HCEC 1CT (cell line): ENCODE results near the gene GRAMD1B.
"Not testable (repeated sequence)": the region's sequence is repeated elsewhere in the genome, so short reads cannot be mapped to it uniquely, and the experiment has no call there.

ENCODE experiments used
- DNase-seq: peaks from one replicate; pipeline ENCODE4 v3.0.0-alpha.2; 2017

The GRAMD1B gene

GRCh38 chr11:123513309-123513708 is 83.2 kb downstream of the GRAMD1B start:
- DNase-seq, result not testable (repeated sequence)

DNA sequence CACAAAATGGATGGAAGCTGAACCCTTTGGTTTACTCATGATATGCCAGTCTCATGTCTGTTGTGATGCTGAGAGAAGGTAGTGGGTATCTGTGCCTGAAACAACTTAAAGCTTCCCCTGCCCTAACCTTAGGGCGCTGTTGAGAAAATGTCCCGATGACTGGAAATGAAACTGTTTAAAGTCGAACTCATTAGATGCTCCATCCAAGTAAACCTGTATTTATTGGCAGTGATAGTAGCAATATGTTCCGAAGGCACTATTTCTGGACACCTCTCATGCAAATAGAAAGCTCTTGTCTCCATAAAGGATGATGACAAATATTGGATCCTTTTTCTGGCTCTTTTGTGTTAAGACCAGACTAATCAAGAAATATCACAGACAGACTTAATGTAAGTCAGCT is 86.2 kb downstream of the GRAMD1B start:
- no peak for DNase-seq

GRCh38 chr11:123517559-123518364 is 87.7 kb downstream of the GRAMD1B start:
- DNase-seq, result no peak

- no peak for DNase-seq
Observed at GRCh38 chr11:123518496-123519054, 88.5 kb downstream of the GRAMD1B start.

DNA sequence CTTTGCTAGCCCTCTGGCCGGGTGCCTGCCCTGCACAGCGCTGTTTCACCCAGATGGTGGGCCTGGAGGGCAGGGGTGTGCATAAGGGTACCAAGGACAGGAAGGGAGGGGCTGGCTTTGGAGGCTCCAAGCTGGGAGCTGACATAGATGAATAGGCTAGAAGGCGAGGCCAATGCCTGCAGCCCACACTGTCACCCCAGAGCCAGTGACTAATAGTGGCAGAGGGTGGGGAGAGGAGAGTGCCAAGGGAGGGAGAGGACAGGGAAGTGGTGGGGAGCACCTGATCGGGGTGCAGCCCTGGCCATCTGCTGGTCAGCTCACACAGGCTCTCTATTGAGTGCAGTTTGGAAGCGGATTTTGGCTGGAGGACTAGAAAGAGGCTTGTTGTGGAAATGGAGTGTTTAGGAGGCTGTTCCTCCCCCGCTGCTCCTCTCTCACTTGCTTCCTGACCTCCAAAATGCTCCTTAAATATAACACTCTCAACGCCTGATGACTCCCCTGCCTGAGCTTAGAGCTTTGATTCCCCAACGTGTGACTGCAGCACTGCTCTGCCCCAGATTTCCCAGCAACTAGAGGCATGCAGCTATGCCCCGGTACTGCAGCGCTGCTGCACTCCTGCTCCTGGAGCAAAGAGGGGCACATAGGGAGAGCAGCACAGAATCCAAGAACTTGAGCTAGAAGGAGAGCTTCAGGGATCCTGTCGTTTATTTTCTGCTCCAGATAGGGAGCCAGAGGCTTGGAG is 89.2 kb downstream of the GRAMD1B start:
- DNase-seq, result peak; percentile 19

GRCh38 chr11:123519797-123520193 is 89.7 kb downstream of the GRAMD1B start:
- DNase-seq, result no peak

DNA sequence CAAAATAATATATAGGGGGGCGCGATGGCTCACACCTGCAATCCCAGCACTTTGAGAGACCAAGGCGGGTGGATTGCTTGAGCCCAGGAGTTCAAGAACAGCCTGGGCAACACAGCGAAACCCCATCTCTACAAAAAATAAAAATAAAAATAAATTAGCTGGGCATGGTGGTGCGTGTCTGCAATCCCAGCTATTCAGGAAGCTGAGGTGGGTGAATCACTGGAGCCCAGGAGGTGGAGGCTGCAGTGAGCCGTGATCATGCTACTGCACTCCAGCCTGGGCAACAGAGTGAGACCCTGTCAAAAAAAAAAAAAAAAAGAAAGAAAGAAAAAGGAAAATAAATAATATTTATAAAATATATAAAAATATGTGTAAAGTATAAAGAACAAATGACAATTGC is 90.4 kb downstream of the GRAMD1B start:
- not testable (repeated sequence) for DNase-seq

GRCh38 chr11:123521001-123521400 is 90.9 kb downstream of the GRAMD1B start:
- DNase-seq, result no peak

- DNase-seq, result no peak
Observed at GRCh38 chr11:123521930-123522329, 91.9 kb downstream of the GRAMD1B start.

- DNase-seq, result no peak
Observed at GRCh38 chr11:123523539-123523938, 93.5 kb downstream of the GRAMD1B start.

DNA sequence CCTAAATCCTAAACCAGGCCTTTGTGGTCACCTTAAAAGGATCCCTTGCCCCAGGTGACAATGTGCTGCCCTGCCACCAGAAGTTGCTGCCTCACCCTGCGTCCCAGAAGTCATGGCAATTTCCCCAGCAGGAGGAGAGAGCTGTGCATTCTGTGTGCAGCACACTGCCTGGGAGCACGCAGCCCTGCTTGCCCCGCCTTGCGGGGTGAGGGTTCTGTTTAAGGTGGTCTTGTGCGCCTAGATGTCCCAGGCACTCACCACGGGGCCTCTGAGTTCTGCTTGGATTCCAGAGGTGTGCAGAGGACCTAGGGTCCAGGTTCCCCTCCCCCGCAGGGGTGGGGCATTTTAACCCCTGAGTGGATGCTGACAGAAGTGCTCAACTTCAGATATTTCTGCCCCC is 95.0 kb downstream of the GRAMD1B start:
- DNase-seq, result no peak

DNA sequence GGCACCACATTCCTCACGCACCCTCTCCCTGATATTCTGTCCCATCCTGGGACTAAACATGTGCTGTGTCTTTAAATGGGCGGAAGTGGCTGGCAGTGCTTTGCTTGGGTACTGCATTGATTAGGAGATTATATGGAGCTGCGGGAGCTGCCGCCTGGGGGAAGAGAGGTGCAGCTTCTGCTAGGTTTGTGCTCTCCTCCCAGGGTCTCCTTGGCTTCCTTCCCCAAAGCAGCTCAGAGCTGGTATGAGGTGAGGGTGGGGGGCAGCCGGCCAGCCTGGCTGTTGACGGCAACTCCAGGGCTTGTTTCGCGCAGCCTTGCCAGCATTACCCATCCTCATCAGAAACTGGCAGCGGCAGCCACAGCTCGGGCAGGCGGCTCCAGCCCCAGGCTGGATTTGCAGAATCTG is 95.4 kb downstream of the GRAMD1B start:
- DNase-seq, result no peak

DNA sequence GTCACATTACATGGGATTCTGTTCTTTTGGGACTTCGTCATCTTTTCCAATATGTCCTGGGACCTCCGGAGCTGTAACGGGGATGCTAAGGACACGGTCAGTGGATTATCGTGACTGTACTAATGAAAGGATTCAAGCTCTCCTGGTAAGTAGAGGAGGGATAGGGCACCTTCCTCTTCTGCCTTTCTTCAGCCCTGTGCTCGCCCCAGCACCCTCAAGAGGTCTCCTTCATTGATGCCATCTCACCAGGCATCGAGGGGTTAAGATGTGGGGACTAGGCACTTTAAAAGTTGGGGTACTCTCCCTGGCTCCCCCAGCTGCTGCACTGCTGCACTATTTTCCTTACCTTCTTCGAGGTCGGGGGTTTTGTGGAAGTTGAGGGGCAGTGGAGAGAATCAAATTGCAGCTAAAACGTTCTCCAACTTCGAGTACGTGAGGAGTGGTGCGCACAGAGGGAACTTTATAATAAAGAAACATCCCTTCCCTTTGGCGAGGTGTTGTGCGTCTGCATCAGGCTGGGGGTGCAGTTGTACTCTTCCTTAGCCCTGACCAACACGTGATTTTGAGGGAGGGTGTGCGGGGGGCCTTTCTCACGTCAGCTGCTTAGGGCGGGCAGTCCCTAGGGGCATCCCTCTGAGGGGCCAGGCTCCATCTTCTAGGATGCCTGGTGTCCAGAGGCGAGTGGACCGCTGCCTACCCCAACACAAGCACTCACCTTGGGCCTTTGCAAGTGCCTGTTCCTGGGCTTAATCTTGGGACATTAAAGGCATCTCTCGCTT is 96.1 kb downstream of the GRAMD1B start:
- DNase-seq, result no peak

DNA sequence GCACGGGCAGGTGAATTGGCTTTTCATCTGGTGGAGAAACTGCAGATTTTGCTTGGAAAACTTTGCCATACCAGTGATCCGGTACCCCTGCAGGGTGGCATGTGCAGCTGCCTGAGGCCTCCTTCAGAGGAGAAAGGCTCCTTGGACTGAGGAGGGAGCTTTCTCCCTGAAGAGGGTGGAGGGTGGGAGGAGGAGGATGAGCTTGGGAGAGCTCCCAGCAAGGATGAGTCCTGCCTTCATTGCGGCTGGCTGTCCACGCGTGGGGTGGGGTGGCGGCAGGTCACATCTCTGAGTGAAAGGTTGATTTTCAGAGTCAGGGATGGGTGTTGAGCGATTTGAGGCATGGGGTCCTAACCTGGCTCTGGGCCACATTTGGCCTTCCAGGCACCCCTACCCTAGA is 96.8 kb downstream of the GRAMD1B start:
- DNase-seq, result no peak

- no peak for DNase-seq
Observed at GRCh38 chr11:123527526-123527925, 97.5 kb downstream of the GRAMD1B start.

- DNase-seq, result no peak
Observed at GRCh38 chr11:123527947-123528346, 97.9 kb downstream of the GRAMD1B start.

DNA sequence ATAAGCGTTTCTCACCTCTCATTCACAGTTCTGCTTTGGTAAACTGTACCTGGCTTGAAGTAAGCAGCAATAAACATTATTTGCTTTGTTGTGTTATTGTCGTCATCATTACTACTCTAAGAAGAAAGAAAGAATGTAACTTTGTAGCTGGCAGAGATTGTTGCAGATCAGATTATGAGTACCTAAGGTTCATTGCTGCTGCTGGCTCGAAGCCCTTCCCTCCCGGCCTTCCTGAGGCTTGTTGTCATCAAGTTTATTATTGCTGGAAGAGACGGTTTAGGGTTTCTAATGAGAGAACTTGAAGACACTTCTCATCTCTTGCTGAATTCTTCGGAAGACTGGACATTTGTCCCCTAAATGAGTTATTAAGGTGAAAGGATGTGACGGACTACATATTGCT is 101.3 kb downstream of the GRAMD1B start:
- no peak for DNase-seq

DNA sequence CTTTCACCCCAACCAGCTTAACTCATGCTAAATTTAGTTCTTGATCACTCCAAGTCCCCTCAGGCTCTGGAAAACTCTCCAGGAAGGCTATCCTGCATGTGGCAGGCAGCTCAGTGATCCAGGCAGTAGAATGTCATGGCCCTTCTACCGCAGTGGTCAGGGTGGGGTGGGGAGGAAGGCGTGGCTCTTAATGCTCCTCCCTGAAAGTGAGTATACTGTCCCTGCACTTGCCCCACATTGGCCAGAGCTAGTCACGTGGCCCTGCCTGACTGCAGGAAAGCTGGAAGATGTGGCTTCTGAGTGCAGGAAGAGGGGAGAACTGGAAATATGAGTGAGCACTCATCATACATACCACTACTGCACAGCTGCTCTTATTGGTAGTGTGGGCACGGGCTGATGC is 102.1 kb downstream of the GRAMD1B start:
- DNase-seq, result no peak

- no peak for DNase-seq
Observed at GRCh38 chr11:123535401-123535800, 105.3 kb downstream of the GRAMD1B start.

DNA sequence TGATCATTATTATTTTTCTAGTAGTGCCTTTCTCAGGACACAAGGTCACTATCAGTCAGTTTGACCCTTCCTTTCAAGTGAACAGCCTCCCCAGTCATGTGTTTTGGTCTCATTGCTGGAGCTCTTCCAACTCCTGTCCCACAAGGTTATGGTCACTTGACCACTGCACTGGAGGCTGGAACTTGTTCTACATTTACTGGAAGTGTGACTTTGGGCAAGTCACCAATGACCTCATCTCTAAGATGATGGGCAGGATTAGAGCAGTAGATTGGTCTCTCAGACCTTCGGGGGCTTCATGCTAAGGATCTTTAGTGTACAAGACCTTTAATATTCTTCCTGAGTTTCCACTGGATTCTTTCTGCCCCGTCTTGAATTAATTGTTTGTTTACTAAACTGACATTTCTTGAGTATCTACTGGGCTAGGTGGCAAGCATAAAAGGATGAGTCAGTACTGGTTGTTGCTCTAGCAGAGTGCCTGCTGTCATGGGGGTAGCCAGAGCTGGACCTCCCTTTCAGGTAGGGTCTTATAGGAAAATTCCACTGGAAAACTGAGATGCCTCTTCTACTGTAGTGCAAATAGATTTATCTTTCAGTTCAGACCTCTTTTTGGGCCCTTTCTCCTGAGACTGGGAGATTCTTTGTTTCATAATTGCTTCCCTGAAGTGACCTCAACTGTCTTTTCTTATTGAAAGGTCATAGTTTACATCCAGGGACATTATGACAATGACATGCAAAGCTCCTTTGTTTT is 106.8 kb downstream of the GRAMD1B start:
- no peak for DNase-seq

DNA sequence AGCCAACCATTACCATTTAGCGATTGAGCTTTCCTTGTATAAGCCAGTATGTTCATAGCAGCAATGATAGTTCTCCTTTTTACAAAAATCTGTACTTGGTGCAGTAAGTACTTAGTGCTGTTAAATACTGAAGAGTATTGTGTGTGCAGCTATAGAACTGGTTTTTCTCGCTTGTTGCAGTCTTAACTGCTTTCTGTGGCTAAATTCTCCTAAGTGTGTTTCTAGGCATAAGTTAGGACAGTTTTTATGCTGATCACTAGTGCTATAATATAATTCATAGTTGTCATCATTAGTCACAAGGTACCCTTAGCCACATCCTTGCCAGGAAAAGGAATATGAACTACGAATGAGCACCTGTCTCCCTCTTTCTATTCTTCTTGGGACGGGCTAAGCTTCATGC is 107.7 kb downstream of the GRAMD1B start:
- no peak for DNase-seq

- DNase-seq, result peak; percentile 49
Observed at GRCh38 chr11:123543797-123544196, 113.7 kb downstream of the GRAMD1B start.
